Measurements from ENCODE around the gene HECTD3. TPM values are rescaled to one million over a fixed set of nuclear protein-coding genes. Genes with fewer than 3 reads are reported as not detected.
"Not testable (repeated sequence)": the region's sequence is repeated elsewhere in the genome, so short reads cannot be mapped to it uniquely, and the experiment has no call there.

The HECTD3 gene
- total RNA-seq, 1 experiment from 2014 or later = 25.3 TPM

DNA sequence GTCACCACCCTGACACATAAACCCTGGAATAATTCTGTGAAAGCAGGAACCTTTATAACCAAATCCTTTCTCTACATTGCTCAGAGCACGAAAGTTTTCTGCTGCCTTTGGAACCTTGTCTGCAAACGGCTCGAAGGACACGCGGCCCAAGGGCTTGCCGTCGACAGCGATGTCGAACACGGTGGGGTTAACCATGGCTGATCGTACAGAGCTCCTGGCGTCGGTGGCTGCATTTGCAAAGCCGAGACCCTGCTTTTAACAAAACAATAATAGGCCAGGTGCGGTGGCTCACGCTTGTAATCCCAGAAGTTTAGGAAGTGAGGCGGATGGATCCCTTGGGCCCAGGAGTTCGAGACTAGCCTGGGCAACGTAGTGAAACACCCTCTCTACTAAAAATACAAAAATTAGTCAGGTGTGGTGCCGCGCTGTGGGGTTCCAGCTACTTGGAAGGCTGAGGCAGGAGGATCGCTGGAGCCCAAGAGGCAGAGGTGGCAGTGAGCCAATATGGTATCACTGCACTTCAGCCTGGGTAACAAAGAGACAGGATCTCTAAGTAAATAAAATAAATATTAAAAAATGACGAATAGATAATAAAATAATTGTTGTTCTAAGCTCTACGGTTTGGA lies 22.5 kb downstream of the HECTD3 start:
- Histone ChIP-seq H2AFZ (ENCODE audit: low read length) (no peak overlapping the region), H3K9ac (ENCODE audit: low read length) (no peak overlapping the region), H3F3A (ENCODE audit: low read length, unreplicated experiment) (no peaks in the 10 kb centered on the region), H3K4me2 (ENCODE audit: low read length) (no peak overlapping the region), H4K20me1 (ENCODE audit: low read length) (no peaks in the 10 kb centered on the region), H3K79me2 (ENCODE audit: low read length) (peaks cover 21% of the 10 kb centered on the region), H3K9me3 (ENCODE audit: low read length) (no peaks in the 10 kb centered on the region), H3K36me3 (ENCODE audit: low read depth, low read length) (no peaks in the 10 kb centered on the region), H3K4me1 (ENCODE audit: insufficient read depth, low read length) (peaks cover 3% of the 10 kb centered on the region; the same call in 1 of the 2 replicates), H3K27me3 (ENCODE audit: low read length) (no peaks in the 10 kb centered on the region), H3K27ac (ENCODE audit: low read length) (no peak overlapping the region), H3K9me2 (replicated peaks; ENCODE audit: low read length) (no peaks in the 10 kb centered on the region), H3K4me3 (ENCODE audit: low read length) (no peak overlapping the region)
- TF ChIP-seq EZH2 (IDR thresholded peaks at IDR 0.05; ENCODE audit: low read length, unreplicated experiment) (no peak), EZH2phosphoT487 (IDR thresholded peaks at IDR 0.05; ENCODE audit: borderline replicate concordance, low read length) (no peak)
- TF ChIP-seq, protein P1, sequence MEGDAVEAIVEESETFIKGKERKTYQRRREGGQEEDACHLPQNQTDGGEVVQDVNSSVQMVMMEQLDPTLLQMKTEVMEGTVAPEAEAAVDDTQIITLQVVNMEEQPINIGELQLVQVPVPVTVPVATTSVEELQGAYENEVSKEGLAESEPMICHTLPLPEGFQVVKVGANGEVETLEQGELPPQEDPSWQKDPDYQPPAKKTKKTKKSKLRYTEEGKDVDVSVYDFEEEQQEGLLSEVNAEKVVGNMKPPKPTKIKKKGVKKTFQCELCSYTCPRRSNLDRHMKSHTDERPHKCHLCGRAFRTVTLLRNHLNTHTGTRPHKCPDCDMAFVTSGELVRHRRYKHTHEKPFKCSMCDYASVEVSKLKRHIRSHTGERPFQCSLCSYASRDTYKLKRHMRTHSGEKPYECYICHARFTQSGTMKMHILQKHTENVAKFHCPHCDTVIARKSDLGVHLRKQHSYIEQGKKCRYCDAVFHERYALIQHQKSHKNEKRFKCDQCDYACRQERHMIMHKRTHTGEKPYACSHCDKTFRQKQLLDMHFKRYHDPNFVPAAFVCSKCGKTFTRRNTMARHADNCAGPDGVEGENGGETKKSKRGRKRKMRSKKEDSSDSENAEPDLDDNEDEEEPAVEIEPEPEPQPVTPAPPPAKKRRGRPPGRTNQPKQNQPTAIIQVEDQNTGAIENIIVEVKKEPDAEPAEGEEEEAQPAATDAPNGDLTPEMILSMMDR (conservative IDR thresholded peaks at IDR 0.05; ENCODE audit: low read depth, low read length) = no peak
- ChIA-PET CTCF (no interaction called here), POLR2A (ENCODE audit: unreplicated experiment) (interaction anchor here (0.6 kb wide), 1 partner anchor 126 kb away, joined by 12 read pairs; no protein-coding TSS in a partner anchor)
- intact Hi-C loops (cut with micrococcal nuclease) = no loop called here
- ATAC-seq = no peak
- no peak for DNase-seq
- no TSS peak for BruUV-seq (replicated peaks)

DNA sequence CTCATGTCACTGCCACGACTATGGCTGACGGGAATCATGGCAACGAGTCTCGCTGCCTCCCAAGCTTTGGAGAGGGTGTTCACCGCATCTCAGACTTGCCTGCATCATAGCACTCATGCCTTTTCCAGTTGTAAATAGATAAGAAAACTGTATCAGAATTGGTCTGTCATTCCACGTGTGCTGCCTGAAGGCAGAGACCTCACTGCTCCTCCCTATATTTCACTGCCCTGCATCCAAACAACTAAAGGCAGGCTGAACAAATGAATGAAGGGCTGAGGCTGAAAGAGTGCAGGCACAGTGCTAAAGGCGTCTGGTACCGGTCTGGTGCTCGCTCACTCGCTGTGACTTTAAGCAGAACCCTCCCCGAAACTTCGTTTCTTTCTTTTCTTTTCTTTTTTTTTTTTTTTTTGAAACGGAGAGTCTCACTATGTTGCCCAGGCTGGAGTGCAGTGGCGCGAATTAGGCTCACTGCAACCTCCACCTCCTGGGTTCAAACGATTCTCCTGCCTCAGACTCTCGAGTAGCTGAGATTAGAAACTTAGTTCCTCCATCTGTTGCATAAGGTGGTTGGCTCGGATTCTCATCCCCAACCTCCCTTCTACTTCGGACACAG lies 25.3 kb downstream of the HECTD3 start:
- TSS peak; percentile 80 for BruUV-seq (replicated peaks)
- ChIA-PET CTCF (no interaction called here), POLR2A (ENCODE audit: unreplicated experiment) (interaction anchor here (0.6 kb wide), 2 partner anchors 23 to 317 kb away, joined by 5 read pairs; no protein-coding TSS in a partner anchor)
- Histone ChIP-seq H3K9ac (ENCODE audit: low read length) (peak overlapping the region; percentile 80), H3K9me3 (ENCODE audit: low read length) (no peaks in the 10 kb centered on the region), H3K9me2 (replicated peaks; ENCODE audit: low read length) (no peaks in the 10 kb centered on the region), H3K4me1 (ENCODE audit: insufficient read depth, low read length) (peaks cover 3% of the 10 kb centered on the region; the same call in 1 of the 2 replicates), H3K4me3 (ENCODE audit: low read length) (peak overlapping the region; percentile 82), H3F3A (ENCODE audit: low read length, unreplicated experiment) (no peaks in the 10 kb centered on the region), H3K36me3 (ENCODE audit: low read depth, low read length) (no peaks in the 10 kb centered on the region), H3K79me2 (ENCODE audit: low read length) (peaks cover 21% of the 10 kb centered on the region), H2AFZ (ENCODE audit: low read length) (peak overlapping the region; percentile 85), H3K27ac (ENCODE audit: low read length) (0 out of 2 replicates have a peak overlapping the region, but pooled peaks have one; percentile 5), H3K4me2 (ENCODE audit: low read length) (peak overlapping the region; percentile 93), H4K20me1 (ENCODE audit: low read length) (no peaks in the 10 kb centered on the region), H3K27me3 (ENCODE audit: low read length) (no peaks in the 10 kb centered on the region)
- DNase-seq = no peak
- intact Hi-C loops (cut with micrococcal nuclease) = loop anchor here (1.0 to 2.0 kb wide), 2 partner anchors 25 to 61 kb away; partner anchors contain the start of gene HECTD3
- ATAC-seq = peak; percentile 19
- TF ChIP-seq EZH2phosphoT487 (IDR thresholded peaks at IDR 0.05; ENCODE audit: borderline replicate concordance, low read length) = no peak
- TF ChIP-seq, protein P1 (conservative IDR thresholded peaks at IDR 0.05; ENCODE audit: low read depth, low read length) = no peak
- no peak for TF ChIP-seq EZH2 (IDR thresholded peaks at IDR 0.05; ENCODE audit: low read length, unreplicated experiment)

DNA sequence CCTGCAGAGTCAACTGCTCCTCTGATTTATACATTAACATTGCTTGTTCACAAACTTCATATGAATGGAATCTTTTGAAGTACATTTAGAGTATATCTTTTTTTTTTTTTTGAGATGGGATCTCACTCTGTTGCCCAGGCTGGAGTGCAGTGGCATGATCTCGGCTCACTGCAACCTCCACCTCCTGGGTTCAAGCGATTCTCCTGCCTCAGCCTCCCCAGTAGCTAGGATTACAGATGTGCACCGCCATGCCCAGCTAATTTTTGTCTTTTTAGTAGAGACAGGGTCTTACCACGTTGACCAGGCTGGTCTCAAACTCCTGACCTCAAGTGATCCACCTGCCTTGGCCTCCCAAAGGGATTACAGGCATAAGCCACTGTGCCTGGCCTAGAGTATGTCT lies 33.8 kb downstream of the HECTD3 start:
- H3K79me2 ChIP-seq (ENCODE audit: low read length); H3K27me3 ChIP-seq (ENCODE audit: low read length); CTCF ChIA-PET; BruUV-seq (replicated peaks); H3K4me2 ChIP-seq (ENCODE audit: low read length); H3K4me3 ChIP-seq (ENCODE audit: low read length); H3K27ac ChIP-seq (ENCODE audit: low read length); H2AFZ ChIP-seq (ENCODE audit: low read length); H4K20me1 ChIP-seq (ENCODE audit: low read length); H3K4me1 ChIP-seq (ENCODE audit: insufficient read depth, low read length); DNase-seq; H3K9me3 ChIP-seq (ENCODE audit: low read length); H3K9ac ChIP-seq (ENCODE audit: low read length); ATAC-seq; H3K9me2 ChIP-seq (replicated peaks; ENCODE audit: low read length); POLR2A ChIA-PET (ENCODE audit: unreplicated experiment); intact Hi-C loops (cut with micrococcal nuclease); H3F3A ChIP-seq (ENCODE audit: low read length, unreplicated experiment): not testable (repeated sequence)
- peaks cover 15% of the 10 kb centered on the region; the same call in 1 of the 2 replicates for H3K36me3 ChIP-seq (ENCODE audit: low read depth, low read length)

Data from PC-3 (cell line).